GM12891 (cell line): ENCODE results near the gene ST7.

Experiments
- DNase-seq: peaks from one replicate; pipeline ENCODE4 v3.0.0; 2011; ENCODE audit warnings: low spot score; ENCODE audit not compliant: insufficient read length
- FAIRE-seq: peaks from 2 replicates; lab custom pipeline; 2011; peaks lifted over from hg19 to GRCh38; lab: Jason Lieb, UNC
- PAX5 ChIP-seq: IDR thresholded peaks from 2 replicates; pipeline ENCODE4 v1.6.1; 2011; ENCODE audit warnings: low read length, moderate library complexity, mild to moderate bottlenecking; ENCODE audit not compliant: insufficient read depth, severe bottlenecking
- POLR2A ChIP-seq: IDR thresholded peaks from 2 replicates; pipeline ENCODE4 v1.6.1; 2011; ENCODE audit warnings: low read depth, low read length, control low read depth
- POLR2AphosphoS5 ChIP-seq: IDR thresholded peaks from 2 replicates; pipeline ENCODE4 v1.6.1; 2011; ENCODE audit warnings: low read depth, low read length, control low read depth
- POU2F2 ChIP-seq: IDR thresholded peaks from 2 replicates; pipeline ENCODE4 v1.6.1; 2011; ENCODE audit warnings: low read depth, mild to moderate bottlenecking, control low read depth, low read length, moderate library complexity
- SPI1 ChIP-seq: IDR thresholded peaks from 2 replicates; pipeline ENCODE4 v1.6.1; 2011; ENCODE audit warnings: low read depth, low read length, control low read depth
- TAF1 ChIP-seq: IDR thresholded peaks from 2 replicates; pipeline ENCODE4 v1.6.1; 2011; ENCODE audit warnings: low read depth, low read length, control low read depth

Gene ST7

DNA sequence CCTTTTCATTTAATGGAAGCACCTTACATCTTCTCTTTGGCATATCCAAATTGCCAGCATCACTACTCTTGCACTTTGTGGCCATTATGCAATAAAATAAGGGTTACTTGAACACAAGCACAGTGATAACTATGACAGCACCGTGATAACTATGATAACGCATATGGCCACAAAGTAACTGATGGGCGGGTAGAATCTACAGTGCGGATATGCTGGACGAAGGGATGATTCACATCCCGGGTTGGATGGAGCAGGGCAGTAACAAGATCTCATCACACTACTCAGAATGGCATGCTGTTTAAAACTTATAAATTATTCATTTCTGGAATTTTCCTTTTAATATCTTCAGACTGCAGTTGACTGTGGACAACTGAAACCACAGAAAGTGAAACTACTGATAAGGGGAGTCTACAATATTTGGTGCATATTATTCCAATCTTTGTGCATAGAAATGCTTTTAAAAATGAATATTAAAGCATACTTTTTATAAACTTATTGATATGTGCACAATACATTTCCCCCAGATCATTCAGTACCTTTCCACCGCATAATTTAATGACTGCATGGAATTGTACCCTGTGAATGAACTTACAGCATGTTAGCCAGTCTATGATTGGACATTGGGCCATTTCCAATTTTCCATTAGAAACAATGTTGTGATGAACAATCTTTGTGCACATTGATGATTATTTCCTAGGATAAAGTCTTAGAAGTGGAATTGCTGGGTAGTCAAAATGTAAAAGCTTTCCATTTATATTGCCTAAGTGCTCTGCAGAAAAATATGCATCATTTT is 233.1 kb downstream of the ST7 start:
- FAIRE-seq, result no peak
- TF ChIP-seq POU2F2, result no peak
- no peak for TF ChIP-seq PAX5
- TF ChIP-seq TAF1, result no peak
- no peak for TF ChIP-seq SPI1
- TF ChIP-seq POLR2AphosphoS5, result no peak
- no peak for TF ChIP-seq POLR2A
- no peak for DNase-seq

DNA sequence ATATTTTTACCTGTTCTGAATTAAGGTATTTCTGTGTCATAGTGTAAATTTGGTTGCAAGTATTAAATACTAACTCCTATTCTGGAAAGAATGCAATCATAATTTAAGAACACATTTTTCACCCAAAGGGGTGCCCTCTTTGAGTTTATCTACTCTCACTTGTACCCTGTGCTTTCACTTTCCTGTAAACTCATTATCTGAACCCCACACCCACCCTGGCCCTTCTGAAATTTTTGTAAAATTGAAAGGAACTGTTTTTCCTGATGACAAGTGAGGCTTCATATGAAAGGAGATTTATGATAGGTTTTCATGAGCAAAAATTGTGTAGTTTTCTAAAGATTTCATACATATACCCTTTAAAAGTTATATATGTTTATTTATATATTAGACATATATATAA is 235.1 kb downstream of the ST7 start:
- no peak for TF ChIP-seq POU2F2
- no peak for TF ChIP-seq SPI1
- no peak for TF ChIP-seq POLR2A
- TF ChIP-seq POLR2AphosphoS5, result no peak
- TF ChIP-seq PAX5, result no peak
- no peak for TF ChIP-seq TAF1
- DNase-seq, result no peak
- no peak for FAIRE-seq

DNA sequence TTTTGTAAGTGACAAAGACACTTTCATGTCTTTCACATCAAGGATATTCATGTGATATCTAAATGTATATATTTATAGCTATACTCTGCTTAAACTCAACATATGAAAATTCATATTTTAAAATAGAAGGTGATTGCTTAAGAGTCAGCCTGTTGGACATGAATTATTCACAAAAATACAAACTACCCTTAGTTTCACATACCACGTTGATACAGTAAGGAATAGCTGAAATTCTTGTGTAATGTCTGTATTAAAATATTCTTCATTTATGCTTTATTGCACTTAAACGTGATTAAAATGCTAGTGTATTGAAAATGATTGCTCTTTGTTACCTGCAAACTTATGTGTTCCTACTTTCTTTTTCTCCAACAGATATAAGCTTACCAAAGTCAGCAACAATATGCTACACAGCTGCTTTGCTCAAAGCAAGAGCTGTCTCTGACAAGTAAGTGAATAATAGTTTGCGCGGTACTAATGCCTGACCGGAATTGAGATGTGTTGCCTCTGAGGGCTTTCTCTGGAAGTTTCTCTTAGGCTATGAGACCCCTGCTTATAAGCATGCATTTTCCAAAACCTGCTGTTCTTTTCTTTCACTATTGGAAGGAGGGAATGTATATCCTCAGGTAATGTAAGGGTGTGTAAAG is 235.8 kb downstream of the ST7 start:
- no peak for FAIRE-seq
- TF ChIP-seq SPI1, result no peak
- no peak for TF ChIP-seq POLR2AphosphoS5
- TF ChIP-seq TAF1, result no peak
- no peak for TF ChIP-seq POLR2A
- TF ChIP-seq PAX5, result no peak
- TF ChIP-seq POU2F2, result no peak

DNA sequence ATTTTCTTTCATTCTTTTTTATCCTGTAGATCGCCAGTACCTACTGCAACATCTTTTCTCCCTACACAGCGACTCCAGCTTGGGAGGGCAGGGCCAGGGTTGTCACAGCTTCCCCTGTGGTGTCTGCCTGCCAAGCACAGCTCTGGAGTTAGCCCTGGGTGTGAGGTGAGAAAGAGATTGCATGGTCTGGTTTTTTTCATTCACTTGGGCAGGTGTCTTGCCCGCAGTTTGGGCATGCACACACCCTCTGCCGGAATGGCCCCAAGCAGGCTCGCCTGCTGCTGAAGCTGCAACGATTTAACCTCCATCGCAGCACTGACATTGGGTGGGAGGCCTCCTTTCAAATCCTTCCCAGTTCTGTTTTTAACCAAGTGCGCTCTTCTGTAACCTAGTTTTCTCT is 236.8 kb downstream of the ST7 start:
- TF ChIP-seq POLR2AphosphoS5, result no peak
- TF ChIP-seq TAF1, result no peak
- TF ChIP-seq PAX5, result no peak
- no peak for TF ChIP-seq POU2F2
- no peak for TF ChIP-seq POLR2A
- no peak for TF ChIP-seq SPI1
- no peak for FAIRE-seq
- no peak for DNase-seq

More for the DNA sequence above, 235.8 kb downstream of the ST7 start:
- no peak for DNase-seq

DNA sequence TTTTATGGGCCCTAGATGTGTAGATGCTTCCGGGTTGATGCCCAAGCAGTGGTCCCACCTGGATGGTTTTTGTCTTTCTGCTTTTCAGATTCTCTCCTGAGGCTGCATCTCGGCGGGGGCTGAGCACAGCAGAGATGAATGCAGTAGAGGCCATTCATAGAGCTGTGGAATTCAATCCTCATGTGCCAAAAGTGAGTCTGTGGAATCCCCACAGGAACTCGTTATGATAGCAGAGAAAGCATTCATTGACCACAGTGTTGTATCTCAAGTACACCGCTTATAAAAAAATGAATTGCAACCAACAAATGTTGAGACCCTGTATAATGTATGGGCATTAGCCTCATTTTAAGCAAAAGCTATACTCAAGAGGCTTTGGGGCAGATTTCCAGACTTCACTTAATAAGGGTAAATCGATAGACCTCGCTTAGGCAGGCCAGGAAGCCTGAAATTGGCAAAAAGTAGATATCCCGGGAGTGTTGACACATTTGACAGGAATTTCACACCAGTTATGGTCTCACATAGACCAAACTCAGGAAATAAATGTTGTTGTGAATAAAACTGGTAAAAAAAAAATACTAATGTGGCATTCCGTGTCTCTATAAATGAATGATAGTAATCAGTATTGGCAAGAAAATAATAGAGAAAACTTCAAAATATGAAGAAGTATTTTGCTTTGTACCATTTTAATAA is 237.6 kb downstream of the ST7 start:
- DNase-seq (no peak), FAIRE-seq (no peak)
- TF ChIP-seq PAX5, result no peak
- no peak for TF ChIP-seq SPI1
- no peak for TF ChIP-seq POU2F2
- TF ChIP-seq POLR2AphosphoS5, result no peak
- TF ChIP-seq POLR2A, result no peak
- TF ChIP-seq TAF1, result no peak

DNA sequence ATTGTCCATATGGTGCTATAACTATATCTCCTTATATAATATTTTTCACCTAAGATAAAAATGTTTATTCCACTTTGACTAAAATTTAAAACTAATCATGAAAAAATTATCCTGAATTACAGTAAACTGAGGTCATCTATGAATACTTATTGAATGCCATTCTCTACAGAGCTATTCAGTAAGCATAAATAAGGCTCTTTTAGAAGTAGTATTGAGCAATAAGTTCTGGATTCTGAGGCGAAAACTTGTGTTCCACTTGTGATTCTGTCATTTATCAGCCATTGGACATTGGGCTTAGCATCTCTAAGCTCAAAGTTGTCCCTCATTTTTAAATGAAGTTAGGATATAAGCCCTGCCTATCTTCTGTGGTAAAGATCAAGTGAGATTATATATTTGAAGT is 238.8 kb downstream of the ST7 start:
- FAIRE-seq (no peak), DNase-seq (no peak)
- no peak for TF ChIP-seq POU2F2
- TF ChIP-seq TAF1, result no peak
- no peak for TF ChIP-seq SPI1
- TF ChIP-seq POLR2A, result no peak
- TF ChIP-seq POLR2AphosphoS5, result no peak
- TF ChIP-seq PAX5, result no peak

DNA sequence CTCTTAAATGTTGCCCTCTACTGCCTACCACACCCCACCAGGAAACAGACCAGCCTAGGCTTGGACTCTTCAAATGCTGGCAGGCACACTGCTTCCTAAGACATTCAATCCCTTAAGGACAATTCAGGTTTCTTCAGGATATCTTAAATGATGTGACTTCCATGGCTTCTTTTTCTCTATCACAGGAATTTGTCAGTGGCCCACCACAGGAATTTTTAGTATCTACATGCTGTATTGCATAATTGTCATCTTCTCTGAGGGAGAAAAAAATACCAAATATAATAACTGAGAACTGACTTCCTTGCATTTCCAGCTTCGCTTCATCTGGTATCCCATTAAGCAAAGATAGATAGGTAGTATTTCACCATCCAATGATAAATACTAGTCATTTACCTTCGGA is 240.3 kb downstream of the ST7 start:
- FAIRE-seq, result no peak
- TF ChIP-seq TAF1 (no peak), SPI1 (no peak), POLR2AphosphoS5 (no peak), POU2F2 (no peak)

DNA sequence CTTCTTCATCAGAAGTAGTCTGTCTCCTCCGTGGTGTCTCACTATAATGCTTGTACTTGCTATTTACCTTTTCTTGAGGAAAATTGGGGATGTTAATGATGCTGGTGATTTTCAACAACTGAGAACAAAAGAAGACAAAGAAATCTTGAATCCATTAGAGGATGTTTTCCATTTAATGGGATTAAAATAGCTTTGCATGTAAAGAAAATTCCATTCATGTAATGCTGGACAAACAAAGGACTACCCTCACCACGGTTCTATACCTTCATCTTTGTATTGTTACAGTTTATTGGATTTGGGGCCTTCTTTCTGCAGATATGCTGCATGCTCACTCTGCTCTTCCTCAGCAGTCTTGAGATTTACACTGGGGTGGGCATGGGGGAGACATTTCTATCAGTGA is 241.1 kb downstream of the ST7 start:
- FAIRE-seq (no peak), DNase-seq (no peak)
- no peak for TF ChIP-seq POLR2AphosphoS5
- TF ChIP-seq SPI1, result no peak
- TF ChIP-seq POU2F2, result no peak
- no peak for TF ChIP-seq TAF1
- TF ChIP-seq POLR2A, result no peak
- no peak for TF ChIP-seq PAX5

More for the DNA sequence above, 240.3 kb downstream of the ST7 start:
- no peak for DNase-seq
